NCI-H187 treated with DMSO at 0.1 percent for 48 hours (cell line): ENCODE measurements around the gene BICC1.

Source experiments
- DNase-seq: peaks from one replicate; lab custom pipeline; 2025; lab: John Stamatoyannopoulos, UW

Gene BICC1, protein sequence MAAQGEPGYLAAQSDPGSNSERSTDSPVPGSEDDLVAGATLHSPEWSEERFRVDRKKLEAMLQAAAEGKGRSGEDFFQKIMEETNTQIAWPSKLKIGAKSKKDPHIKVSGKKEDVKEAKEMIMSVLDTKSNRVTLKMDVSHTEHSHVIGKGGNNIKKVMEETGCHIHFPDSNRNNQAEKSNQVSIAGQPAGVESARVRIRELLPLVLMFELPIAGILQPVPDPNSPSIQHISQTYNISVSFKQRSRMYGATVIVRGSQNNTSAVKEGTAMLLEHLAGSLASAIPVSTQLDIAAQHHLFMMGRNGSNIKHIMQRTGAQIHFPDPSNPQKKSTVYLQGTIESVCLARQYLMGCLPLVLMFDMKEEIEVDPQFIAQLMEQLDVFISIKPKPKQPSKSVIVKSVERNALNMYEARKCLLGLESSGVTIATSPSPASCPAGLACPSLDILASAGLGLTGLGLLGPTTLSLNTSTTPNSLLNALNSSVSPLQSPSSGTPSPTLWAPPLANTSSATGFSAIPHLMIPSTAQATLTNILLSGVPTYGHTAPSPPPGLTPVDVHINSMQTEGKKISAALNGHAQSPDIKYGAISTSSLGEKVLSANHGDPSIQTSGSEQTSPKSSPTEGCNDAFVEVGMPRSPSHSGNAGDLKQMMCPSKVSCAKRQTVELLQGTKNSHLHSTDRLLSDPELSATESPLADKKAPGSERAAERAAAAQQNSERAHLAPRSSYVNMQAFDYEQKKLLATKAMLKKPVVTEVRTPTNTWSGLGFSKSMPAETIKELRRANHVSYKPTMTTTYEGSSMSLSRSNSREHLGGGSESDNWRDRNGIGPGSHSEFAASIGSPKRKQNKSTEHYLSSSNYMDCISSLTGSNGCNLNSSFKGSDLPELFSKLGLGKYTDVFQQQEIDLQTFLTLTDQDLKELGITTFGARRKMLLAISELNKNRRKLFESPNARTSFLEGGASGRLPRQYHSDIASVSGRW

DNA sequence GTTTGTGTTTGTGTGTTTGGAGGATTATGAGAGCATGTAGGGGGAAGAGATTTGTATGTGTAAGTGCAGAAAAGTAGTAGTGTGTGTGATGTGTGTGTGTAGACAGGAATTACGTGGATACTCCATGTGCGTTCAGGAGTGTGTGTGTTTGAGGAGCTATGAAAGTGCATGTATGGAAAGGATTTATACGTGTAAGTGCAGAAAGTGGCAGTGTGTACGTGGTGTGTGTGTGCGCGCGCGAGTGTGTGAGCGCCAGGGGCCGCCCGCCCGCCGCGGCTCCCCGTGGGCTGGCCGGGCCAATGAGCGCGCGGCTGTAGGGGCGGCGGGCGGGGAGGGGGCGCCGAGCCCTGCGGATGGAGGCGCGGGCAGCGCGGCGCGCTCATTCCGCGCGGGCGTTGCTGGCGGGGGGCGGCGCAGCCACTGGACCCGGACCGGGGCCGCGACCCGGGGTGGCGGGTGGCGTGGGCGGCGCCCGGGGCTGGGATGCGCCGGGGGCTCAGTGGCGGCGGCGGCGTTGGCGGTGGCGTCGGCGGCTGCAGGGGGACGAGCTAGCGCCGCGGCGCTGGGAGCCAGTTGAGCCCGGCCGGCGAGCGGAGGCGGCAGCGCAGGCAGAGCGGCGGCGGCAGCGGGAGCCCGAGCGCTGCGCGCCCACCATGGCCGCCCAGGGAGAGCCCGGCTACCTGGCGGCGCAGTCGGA, at the start of gene BICC1:
Gene BICC1 (plus strand): TSS at position 382 of the 697 bp plus-strand sequence. CDS start 272 bp downstream, at position 654.
- DNase-seq, result no peak

DNA sequence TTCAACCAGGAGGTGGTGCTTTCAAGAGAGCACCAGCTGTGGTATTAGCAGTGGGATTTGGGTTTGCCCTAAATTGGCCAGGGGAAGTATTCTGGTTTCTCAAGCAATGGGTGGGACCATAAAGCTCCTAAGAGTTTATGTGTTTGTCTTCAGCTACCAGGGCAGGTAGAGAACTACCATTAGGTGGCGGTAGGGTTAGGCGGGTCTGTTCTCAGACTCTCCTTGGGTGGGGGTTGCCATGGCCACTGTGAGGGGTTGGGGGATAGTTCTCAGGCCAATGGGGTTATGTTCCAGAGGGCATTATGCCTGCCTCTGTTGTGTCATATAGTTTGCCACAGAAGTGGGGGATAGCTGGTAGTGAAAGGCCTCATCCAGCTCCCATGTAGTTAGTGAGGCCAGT, 47.7 kb upstream of the BICC1 start:
- DNase-seq, result no peak

DNA sequence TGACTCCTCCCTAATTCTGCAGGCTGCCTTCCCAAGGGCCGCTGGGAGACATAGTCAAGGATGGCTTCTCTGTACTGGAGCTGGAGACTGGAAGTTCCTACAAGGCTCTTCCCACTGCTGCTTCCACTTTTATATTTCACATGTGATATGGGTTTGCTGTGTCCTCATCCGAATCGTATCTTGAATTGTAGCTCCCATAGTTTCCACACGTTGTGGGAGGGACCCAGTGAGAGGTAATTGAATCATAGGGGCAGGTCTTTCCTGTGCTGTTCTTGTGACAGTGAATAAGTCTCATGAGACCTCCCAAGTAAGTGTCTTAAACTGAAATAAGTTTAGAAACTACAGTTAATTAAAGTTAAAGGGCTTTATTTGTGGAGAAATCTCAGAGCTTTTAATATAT, 47.0 kb upstream of the BICC1 start:
- no peak for DNase-seq

DNA sequence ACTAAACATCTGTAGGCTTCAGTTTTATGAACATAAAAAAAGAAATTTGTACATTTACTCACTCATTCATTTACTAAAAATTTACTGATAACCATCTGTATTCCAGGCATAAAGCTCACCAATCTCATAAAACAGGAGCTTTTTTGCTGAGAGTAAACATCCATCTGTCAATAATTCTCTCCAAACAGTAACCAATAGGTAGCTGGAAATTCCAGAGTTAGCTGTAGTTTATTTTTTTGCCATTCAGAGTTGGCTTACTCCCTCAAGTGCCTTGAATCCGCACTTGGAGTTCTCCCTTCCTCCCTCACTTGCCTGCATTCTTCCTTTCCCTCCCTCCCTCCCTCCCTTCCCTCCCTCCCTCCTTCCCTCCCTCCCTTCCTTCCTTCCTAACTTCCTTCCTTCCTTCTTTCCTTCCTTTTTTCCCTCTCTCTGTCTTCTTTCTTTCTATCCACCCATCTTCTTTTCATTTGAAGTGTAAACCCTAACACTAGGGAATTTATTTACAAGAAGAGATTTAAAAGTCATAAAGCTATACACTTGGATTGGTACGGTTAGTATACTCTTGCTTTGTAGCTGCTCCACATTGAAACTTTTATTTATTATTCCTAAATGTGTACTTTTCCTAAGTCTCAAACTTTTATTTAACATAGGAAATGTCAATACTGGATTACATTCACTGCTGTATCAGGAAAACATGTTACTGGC, 44.6 kb upstream of the BICC1 start:
- DNase-seq, result no peak

DNA sequence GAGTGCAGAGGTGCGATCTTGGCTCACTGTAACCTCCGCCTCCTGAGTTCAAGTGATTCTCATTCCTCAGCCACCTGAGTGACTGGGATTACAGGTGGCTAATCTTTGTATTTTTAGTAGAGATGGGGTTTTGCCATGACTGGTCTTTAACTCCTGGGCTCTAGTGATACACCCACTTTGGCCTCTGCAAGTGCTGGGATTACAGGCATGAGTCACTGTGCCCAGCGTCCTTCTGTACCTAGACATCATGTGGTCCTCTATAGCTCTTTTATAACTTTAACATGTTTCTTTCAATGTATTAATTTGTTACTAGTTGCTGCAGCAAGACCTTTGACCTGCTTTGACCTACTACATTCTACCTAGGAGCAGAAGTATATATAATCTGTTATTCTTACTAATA, 38.7 kb upstream of the BICC1 start:
- no peak for DNase-seq

DNA sequence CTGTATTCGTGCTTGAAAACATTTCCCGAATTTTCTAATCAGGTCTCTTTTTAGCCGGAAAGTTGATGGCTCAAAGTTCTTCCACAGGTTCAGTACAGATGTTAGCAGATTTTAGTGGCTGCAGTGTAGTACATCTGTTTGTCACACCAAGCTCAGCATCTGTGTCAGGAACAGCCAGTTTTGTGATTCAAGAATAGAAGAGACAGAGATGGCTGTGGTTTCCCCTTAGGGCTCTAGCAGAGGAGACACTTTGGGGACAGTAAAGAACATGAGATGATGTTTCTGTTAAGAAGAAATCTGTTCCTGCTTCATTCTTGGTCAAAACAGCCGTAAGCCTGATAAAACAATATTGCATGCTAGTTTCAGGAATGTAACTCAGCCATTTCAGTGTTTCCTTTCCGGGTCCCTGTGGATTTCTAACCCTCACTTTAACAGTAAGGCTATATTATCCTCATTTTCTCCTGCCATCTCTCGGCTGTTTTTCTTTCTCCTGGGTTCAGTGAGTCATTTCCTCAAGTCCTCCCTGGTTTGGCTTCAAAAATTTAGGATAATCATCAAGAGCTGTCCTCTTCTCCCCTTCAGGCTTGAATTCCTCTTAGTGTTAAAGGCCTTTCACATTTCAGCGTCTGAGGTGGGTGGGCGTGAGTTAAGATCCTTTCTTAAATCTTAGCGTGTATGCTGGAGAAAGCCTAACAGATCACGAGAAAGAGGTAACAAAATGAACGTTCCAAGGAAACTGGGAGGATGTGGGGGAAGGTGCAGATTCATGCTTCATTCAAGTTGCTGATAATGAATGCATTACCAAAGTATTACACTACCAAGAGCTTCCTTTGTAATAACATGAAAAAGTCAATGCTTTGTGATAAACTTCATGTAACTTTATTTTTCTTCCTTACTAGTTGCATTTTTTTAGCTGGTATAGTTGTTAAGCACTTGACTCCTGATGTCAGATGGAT, 37.1 kb upstream of the BICC1 start:
- no peak for DNase-seq

DNA sequence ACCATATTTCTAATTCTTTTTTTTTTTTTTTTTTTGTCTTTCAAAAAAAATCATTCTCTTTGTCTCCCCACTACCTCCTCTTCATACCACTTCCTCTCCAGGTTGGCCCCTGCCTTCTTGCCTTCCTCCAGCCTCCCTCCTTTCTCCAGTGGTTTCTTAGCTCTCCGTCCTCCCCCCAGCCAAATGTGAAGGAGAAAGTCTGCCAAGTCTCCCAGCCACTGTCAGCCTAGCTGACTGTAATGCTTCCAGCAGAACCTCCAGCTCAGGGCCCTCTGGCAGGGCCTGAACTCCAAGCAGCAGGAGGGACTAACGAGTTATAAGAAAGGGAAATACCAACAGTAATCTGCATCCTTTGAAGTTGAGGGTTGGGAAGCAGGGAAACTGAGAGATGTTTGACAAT, 35.5 kb upstream of the BICC1 start:
- no peak for DNase-seq

DNA sequence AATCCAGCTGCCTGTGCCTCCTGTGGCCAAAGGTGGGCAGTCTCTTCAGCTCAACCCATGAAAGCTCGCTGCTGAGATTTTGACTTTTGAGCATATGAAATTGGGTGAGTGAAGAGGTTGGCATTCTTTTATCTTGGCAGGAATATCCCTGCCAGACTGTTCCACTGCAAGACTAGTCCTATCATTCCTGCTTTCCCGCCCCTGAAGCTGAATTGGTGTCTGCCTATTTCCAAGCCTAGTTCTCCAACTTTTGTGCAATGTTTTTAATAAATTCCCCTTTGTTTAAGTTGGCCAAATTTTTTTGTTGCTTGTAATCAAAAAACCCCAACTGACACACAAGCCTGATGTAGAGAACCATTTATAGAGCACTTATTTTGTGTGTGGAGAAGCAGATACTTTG, 34.8 kb upstream of the BICC1 start:
- no peak for DNase-seq

DNA sequence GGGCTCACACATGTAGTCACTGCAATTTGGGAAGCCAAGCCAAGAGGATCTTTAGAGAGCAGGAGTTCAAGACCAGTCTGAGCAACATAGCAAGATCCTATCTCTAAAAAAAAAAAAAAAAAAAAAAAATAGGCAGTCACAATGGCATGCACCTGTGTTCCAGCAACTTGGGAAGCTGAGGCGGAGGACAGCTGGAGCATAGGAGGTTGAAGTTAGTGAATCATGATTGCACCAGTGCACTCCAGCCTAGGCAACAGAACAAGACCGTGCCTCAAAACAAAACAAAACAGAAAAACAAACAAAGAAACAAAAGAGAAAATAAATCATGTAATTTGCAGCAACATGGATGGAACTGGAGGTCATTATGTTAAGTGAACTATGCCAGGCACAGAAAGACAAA, 33.6 kb upstream of the BICC1 start:
- DNase-seq, result no peak

DNA sequence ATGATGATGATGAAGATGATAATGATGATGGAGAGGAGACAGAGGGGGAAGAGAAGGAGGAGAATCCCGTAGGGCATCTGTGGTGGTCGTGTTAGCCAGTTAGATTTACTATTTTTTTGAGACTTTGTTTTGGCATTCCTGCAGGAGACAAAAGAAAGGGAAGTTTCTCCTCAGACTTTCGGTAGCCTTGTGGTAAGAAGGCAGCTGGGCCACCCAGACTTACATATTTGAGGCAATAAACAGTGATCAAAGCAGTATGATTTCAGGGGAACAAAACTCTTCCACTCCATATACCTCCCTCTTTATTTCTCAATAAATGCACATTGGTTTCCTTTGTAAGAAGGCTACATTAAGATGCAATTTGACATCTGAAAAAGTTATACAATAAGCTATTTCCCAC, 32.4 kb upstream of the BICC1 start:
- DNase-seq, result no peak

DNA sequence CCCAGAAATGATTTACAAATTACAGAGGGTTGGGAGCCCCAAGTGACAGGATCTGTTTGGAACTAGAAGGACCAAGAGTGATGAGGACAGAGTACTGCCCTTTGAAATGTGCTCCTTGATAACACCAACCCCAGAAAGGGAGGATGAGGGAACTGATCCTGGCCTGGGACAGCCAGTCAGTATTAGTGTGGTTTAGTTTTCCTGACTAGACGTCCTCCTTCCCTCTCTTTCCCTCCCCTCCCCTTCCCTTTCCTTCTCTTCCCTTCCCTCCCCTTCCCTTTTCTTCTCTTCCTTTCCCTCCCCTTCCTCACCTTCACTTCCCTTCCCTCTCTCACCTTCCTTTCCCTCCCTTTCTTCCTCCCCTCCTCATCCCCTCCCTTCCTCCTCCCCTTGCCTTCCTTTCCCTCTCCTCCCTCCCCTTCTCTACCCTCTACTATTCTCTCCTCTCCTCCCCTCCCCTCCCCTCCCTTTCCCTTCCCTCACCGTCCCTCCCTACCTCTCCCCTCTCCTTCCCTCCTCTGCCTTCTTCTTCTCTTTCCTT, 31.0 kb upstream of the BICC1 start:
- DNase-seq, result no peak

DNA sequence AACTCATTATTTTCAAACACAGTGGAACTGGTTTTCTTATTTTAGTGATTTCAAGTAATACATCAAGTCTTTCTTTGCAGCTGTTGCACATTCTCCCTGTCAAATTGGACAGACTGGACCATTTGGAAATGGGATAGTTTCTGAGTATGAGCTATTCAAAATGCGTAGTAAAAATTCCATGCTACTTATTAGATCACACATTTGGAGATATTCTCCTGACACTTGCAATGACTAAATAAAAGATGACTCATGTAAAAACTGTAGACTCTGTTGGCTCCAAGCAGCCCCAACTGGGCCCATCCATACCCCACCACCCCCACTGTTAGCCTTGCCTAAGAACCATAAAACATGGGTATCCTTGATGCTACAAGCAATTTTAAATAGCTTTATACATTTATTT, 25.9 kb upstream of the BICC1 start:
- DNase-seq, result no peak

DNA sequence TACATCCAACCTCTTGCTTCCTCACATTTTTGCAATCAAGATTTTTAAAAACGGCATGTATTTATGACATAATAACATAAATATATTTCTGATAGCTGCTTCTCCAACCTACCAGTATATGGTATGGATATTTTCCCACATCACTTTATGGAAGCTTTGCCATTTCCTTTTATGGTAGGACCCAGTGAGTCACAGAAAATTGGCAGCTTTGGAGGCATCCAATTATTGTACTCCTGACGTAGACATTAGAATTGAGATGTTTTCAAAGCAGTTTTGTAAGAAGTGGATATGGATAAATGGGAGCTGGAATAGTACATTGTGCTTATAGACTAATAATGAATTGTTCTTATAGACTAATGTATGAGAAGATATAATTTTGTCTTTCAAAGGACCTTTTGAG, 23.8 kb upstream of the BICC1 start:
- no peak for DNase-seq

DNA sequence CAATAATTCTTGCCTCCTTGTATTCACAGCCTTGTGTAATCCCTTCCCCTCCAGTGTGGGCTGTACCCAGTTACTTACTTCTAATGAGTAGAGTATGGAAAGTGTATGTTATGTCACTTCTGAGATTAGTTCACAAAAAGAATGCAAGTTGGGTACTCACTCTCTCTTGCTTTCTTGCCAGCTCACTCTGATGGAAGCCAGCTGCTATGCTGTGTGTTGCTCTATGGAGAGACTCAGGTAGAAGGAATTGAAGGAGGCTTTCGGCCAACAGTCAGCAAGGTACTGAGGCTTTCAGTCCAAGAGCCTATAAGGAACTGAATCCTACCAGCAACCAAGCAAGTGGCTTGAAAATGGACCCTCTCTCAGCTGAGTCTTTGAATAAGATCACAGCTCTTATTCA, 9.7 kb upstream of the BICC1 start:
- no peak for DNase-seq

DNA sequence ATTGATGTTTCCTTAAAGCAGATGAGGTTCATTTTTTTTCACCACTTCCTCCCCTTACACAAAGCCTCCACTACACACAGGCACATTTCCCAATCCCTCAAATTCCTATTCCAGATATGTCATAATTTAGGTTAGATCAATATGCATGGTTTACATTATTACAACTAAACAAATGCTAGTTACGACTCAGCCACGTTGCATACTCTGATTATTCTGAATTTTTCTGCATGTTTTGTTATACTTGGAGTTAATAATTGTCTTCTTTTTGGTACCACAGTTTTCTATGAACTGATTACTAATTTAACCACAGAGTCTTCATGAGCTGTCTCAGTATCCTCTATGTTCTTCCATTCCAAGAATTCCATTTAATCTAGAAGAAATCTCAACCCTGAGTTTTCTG, 4.4 kb upstream of the BICC1 start:
- DNase-seq, result no peak

DNA sequence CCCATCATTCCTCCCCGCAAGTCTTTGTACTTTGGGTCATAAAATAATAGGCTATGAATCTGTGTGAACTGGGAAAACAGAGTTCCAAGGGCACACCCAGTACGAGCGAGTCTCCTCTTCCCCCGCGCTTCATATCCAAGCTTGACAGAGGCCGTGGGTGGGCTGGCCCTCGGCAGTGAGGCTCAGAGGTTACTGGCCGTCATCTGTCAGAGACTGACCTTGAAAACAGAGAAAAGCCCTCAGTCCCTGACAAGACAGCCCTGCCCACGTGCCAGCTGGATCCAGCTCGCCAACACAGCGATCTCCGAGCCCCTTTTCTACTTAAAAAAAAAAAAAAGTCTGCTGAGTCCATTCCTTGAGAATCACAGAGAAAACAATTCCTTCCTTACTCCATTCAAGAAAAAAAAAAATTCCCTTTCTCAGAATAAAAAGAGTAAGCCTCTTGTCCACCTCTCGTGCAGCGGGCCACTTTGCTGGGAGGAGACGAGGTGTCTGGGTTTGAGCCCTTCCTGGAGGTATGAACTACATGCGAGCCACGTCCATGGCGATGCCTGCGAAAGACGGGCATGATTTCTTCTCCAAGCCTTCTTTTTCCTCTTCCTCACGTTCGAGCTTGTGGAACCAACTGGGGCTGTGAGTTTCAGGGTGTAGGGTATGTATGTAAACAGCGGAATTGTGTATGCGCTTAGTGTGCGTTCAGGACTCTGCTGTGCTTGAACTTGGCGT, 744 bp upstream of the BICC1 start:
- DNase-seq, result no peak

DNA sequence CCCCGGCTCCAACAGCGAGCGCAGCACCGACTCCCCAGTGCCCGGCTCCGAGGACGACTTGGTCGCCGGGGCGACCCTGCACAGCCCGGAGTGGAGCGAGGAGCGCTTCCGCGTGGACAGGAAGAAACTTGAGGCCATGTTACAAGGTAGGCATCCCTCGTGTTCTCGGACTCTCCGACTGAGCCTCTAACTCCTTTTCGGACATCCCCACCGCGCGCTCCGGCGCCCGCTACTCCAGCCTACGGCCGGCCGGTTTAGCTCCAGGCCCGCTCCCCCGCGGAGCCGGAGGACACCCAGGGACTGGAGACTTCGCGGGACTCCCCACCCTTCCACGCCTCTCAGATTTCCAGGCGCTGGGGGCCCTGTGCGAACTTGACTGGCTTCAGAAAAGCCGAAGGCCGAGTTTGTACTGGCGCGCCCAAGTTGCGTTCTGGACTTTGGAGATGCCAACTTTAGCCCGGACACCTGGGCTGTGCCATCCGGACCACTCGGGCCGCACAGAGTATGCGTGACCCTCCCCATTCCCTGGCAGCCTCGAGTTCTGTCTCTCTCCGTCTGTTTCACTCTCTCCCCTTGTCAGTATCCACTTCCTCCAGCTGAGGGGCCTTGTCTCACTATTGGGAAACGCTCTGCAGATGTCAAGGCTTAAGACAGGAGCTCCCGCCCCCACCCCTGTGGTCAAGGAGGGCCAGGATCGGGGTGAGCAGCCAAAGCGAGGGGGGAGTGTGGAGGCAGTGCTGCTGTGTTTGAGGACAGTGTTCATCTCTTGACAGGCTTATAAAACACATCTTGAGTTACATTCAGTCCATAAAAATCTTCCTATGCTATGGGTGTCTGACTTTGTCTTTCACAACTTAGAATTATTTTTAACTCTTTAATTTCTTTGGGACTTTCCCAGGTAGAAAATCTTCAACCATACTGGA, 777 bp downstream of the BICC1 start:
- no peak for DNase-seq

DNA sequence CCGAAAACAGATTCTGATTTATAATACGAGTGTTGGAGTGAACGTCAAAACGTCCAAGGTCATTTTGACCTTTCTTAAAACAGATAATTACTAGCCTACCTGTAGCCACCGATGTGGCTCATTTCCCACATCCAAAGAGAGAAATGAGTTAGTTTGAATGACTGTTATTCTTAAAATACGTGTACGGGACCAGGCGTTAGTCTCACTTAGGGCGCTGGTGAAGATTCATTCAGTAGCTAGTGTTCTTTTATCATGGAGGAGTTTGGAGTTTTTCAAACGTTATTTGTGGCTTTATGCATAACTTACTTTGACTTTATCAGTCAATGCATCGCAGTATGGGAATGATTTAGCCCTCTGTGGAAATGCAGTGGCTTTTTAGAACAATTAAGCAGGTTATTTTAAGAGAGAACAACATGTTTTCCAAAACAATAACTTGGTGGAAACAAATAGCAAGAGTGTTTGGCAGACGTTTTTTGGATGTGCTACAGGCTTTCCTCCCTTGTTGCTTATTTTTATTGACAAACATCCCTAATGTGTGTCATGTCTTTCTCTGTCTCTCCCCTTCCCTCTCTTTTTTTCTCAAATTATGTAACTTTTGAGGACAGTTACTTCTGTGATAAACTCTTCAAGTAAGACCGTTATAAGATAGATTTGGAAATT, 1.6 kb downstream of the BICC1 start:
- no peak for DNase-seq
